Measurements from ENCODE around the gene ZNF473. TPM values are rescaled to one million over a fixed set of nuclear protein-coding genes. Genes with fewer than 3 reads are reported as not detected.
"Not testable (repeated sequence)": the region's sequence is repeated elsewhere in the genome, so short reads cannot be mapped to it uniquely, and the experiment has no call there.

ZNF473 gene
- total RNA-seq, 2 donors from 2014 or later, result 4.3 to 6.1 TPM

- no peak for DNase-seq
- no peak for ATAC-seq
- intact Hi-C loops (cut with DNase I), result no loop called here
These were observed 18.2 kb downstream of the ZNF473 start for GRCh38 chr19:50043967-50044366.

DNA sequence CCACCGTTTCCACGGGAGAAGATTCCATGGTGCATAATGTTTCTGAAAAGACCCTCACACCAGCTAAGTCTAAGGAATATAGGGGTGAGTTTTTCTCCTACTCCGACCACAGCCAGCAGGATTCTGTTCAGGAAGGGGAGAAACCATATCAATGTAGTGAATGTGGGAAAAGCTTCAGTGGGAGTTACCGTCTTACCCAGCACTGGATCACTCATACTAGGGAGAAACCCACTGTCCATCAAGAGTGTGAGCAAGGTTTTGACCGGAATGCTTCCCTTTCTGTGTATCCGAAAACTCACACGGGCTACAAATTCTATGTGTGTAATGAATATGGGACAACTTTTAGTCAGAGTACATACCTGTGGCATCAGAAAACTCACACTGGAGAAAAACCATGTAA, 19.1 kb downstream of the ZNF473 start:
- intact Hi-C loops (cut with DNase I), result no loop called here
- no peak for DNase-seq
- ATAC-seq, result no peak

GRCh38 chr19:50046649-50047503, 21.1 kb downstream of the ZNF473 start:
- intact Hi-C loops (cut with DNase I), result no loop called here
- peak; percentile 72 for DNase-seq

GRCh38 chr19:50047671-50048070, 21.9 kb downstream of the ZNF473 start:
- ATAC-seq (no peak), DNase-seq (no peak)
- intact Hi-C loops (cut with DNase I), result no loop called here

More at GRCh38 chr19:50046649-50047503, 21.1 kb downstream of the ZNF473 start:
- no peak for ATAC-seq

- ATAC-seq (peak; percentile 94 to 98), DNase-seq (peak; percentile 94)
- intact Hi-C loops (cut with DNase I), result no loop called here
These were observed 24.8 kb downstream of the ZNF473 start for GRCh38 chr19:50050406-50051227.

DNA sequence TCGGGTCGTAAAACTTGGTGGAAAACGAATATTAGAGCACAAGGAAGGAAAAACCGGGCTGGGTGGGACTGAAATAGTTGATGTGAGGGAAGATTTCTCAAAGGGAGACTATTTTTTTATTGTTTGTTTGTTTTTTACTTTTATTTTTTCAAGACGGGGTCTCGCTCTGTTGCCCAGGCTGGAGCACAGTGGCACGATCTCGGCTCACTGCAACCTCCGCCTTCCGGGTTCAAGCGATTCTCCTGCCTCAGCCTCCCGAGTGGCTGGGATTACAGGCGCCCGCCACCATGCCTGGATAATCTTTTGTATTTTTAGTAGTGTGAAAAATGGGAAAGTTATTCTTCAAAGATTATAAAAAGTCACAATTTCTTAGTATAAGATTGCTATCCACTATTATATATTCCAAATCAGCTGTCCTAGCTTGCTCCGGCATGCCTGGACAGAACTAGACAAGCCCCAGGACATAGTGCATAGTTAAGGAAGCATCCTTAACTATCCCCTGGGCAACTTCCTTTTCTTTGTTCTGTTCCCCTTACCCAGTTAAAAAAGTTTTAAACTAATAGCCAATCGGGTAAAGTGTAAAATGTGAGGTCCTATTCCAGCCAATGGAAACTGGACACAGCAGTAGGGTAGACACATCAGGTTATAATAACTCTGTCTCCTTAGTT, 25.6 kb downstream of the ZNF473 start:
- ATAC-seq; DNase-seq; intact Hi-C loops (cut with DNase I): not testable (repeated sequence)

GRCh38 chr19:50051964-50052363, 26.2 kb downstream of the ZNF473 start:
- DNase-seq, result no peak
- intact Hi-C loops (cut with DNase I), result no loop called here

GRCh38 chr19:50053119-50053518, 27.3 kb downstream of the ZNF473 start:
- no peak for DNase-seq
- intact Hi-C loops (cut with DNase I), result no loop called here
- ATAC-seq, result no peak

More at GRCh38 chr19:50051964-50052363, 26.2 kb downstream of the ZNF473 start:
- no peak for ATAC-seq

GRCh38 chr19:50058425-50058824, 32.6 kb downstream of the ZNF473 start:
- DNase-seq (no peak), ATAC-seq (no peak)
- intact Hi-C loops (cut with DNase I), result no loop called here

- no peak for ATAC-seq
- intact Hi-C loops (cut with DNase I), result no loop called here
- no peak for DNase-seq
These were observed 33.2 kb downstream of the ZNF473 start for GRCh38 chr19:50059045-50059444.

DNA sequence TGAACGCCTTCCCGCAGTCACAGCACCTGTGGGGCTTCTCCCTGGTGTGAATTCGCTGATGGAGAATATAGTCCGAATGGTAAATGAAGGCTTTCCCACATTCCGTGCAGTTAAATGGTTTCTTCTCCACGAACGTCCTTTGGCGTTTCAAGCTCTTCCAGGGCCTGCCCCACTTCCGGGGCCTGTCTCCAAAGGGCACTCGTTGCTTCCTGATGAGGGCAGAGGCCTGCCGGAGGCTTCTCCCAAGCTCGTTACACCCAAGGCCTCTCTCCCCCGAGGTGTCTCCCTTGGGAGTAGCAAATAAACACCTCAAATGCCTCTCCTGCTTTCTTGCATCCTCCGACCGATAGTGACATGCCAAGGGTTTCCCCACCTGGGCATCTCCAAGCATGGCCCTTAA, 34.3 kb downstream of the ZNF473 start:
- no peak for DNase-seq
- intact Hi-C loops (cut with DNase I), result no loop called here
- no peak for ATAC-seq

DNA sequence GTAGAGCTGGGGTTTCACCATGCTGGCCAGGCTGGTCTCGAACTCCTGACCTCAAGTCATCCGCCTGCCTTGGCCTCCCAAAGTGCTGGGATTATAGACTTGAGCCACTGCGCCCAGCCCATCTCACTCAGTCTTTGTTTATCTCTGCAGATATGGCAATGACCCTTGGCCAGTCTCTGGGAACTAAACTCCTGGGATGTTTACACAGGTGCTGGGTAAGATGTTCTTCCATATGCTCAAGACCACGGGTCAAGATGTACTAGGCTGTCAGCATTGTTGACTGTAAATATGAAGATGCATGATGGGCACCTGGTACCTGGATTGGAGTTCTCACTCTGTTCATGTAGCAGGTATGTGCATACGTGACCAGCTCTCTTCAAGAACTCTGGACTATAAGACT, 35.8 kb downstream of the ZNF473 start:
- DNase-seq, result no peak
- intact Hi-C loops (cut with DNase I), result no loop called here
- no peak for ATAC-seq

- intact Hi-C loops (cut with DNase I), result no loop called here
- DNase-seq, result no peak
- ATAC-seq, result no peak
These were observed 40.1 kb downstream of the ZNF473 start for GRCh38 chr19:50065938-50066337.

GRCh38 chr19:50067575-50067974, 41.8 kb downstream of the ZNF473 start:
- intact Hi-C loops (cut with DNase I), result no loop called here
- no peak for ATAC-seq
- no peak for DNase-seq

- intact Hi-C loops (cut with DNase I); ATAC-seq: not testable (repeated sequence)
These were observed 42.6 kb downstream of the ZNF473 start for GRCh38 chr19:50068382-50068781.

DNA sequence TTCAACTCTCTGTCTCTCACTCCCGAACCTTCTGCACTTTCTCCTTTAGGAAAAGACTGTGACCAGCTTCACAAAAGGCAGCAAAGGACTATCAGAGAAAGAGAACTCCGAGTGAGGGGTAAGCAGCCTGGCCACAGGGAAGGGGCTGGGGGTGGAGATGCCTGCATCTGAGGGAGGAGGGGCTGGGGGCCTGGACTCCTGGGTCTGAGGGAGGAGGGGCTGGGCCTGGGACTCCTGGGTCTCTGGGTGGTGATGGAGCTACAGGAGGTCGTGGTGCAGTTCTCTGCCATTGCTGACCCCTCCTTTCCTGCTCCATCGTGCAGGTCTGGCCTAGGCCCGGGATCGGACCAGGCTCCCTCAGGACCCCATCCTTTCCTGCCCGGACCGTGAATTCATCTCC, 49.3 kb downstream of the ZNF473 start:
- intact Hi-C loops (cut with DNase I); ATAC-seq; DNase-seq: not testable (repeated sequence)

More at GRCh38 chr19:50068382-50068781, 42.6 kb downstream of the ZNF473 start:
- DNase-seq, result not testable (repeated sequence)

- intact Hi-C loops (cut with DNase I); ATAC-seq; DNase-seq: not testable (repeated sequence)
These were observed 50.0 kb downstream of the ZNF473 start for GRCh38 chr19:50075644-50076372.

- ATAC-seq; DNase-seq; intact Hi-C loops (cut with DNase I): not testable (repeated sequence)
These were observed 51.0 kb downstream of the ZNF473 start for GRCh38 chr19:50076581-50077355.

Data from left cardiac atrium (tissue), 4 donors.